Uterus (tissue), 2 donors: ENCODE data around the gene SYCP2L.

Source experiments
- CTCF ChIP-seq, 4 experiments: fragments of 200-600 bp in 2 of 4; fragments of 450-650 bp in 2 of 4; sonication (generic) in 2 of 4; IDR thresholded peaks; one replicate each; pipeline ENCODE4 v1.5.1; 2016 to 2019; ENCODE audit warnings: antibody characterized with exemption in 4 of 4, mild to moderate bottlenecking in 2 of 4, moderate library complexity in 1 of 4
- POLR2A ChIP-seq, 2 donors: fragments of 450-650 bp; IDR thresholded peaks; one replicate each; pipeline ENCODE4 v1.6.1; 2016; ENCODE audit warnings: antibody characterized with exemption in 2 of 2, mild to moderate bottlenecking in 1 of 2, moderate library complexity in 1 of 2

GRCh38 chr6:10976571-10976970, 89.7 kb downstream of the SYCP2L start:
- TF ChIP-seq POLR2A (IDR thresholded peaks at IDR 0.05) (no peak), CTCF (IDR thresholded peaks at IDR 0.05) (no peak)
